ENCODE results near the gene SPTSSB. TPM values are rescaled to one million over a fixed set of nuclear protein-coding genes. Genes with fewer than 3 reads are reported as not detected.

The SPTSSB gene
- total RNA-seq, 1 donor from 2014 or later, result not detected

GRCh38 chr3:161369531-161369930 lies 1.8 kb downstream of the SPTSSB start:
- peaks cover 0 to 10% of the 10 kb centered on the region in 2 donors for H3K4me1 ChIP-seq
- DNase-seq (ENCODE audit: low spot score in 2 of 2), result no peak
- no peak overlapping the region for H3K4me3 ChIP-seq
- no peaks in the 10 kb centered on the region for H3K36me3 ChIP-seq
- no peaks in the 10 kb centered on the region for H3K9me3 ChIP-seq
- intact Hi-C loops (cut with DNase I), result no loop called here
- no peak overlapping the region for H3K27ac ChIP-seq
- no peak for TF ChIP-seq CTCF (IDR thresholded peaks at IDR 0.05)
- no peaks in the 10 kb centered on the region for H3K27me3 ChIP-seq

- no peak for TF ChIP-seq CTCF (IDR thresholded peaks at IDR 0.05)
- H3K4me3 ChIP-seq, result no peak overlapping the region
- no peaks in the 10 kb centered on the region for H3K27me3 ChIP-seq
- no peaks in the 10 kb centered on the region for H3K36me3 ChIP-seq
- no peaks in the 10 kb centered on the region for H3K4me1 ChIP-seq
- no peak overlapping the region for H3K27ac ChIP-seq
- H3K9me3 ChIP-seq, result no peaks in the 10 kb centered on the region
- DNase-seq (ENCODE audit: low spot score in 2 of 2), result no peak
- intact Hi-C loops (cut with DNase I), result no loop called here
Measured at GRCh38 chr3:161366094-161366493, 5.2 kb downstream of the SPTSSB start.

- intact Hi-C loops (cut with DNase I), result no loop called here
- no peaks in the 10 kb centered on the region for H3K4me1 ChIP-seq
- no peak for DNase-seq (ENCODE audit: low spot score in 2 of 2)
- H3K9me3 ChIP-seq, result no peaks in the 10 kb centered on the region
- no peak overlapping the region for H3K27ac ChIP-seq
- TF ChIP-seq CTCF (IDR thresholded peaks at IDR 0.05), result no peak
- H3K4me3 ChIP-seq, result no peak overlapping the region
- no peaks in the 10 kb centered on the region for H3K36me3 ChIP-seq
- no peaks in the 10 kb centered on the region for H3K27me3 ChIP-seq
Measured at GRCh38 chr3:161358488-161358887, 12.8 kb downstream of the SPTSSB start.

GRCh38 chr3:161356287-161356686 lies 15.0 kb downstream of the SPTSSB start:
- Histone ChIP-seq H3K27ac (no peak overlapping the region), H3K36me3 (no peaks in the 10 kb centered on the region), H3K4me3 (no peak overlapping the region), H3K27me3 (no peaks in the 10 kb centered on the region), H3K4me1 (no peaks in the 10 kb centered on the region), H3K9me3 (no peaks in the 10 kb centered on the region)
- no peak for TF ChIP-seq CTCF (IDR thresholded peaks at IDR 0.05)
- intact Hi-C loops (cut with DNase I), result no loop called here
- no peak for DNase-seq (ENCODE audit: low spot score in 2 of 2)

GRCh38 chr3:161355508-161355907 lies 15.8 kb downstream of the SPTSSB start:
- no peak for DNase-seq (ENCODE audit: low spot score in 2 of 2)
- Histone ChIP-seq H3K4me1 (no peaks in the 10 kb centered on the region), H3K9me3 (no peaks in the 10 kb centered on the region), H3K27me3 (no peaks in the 10 kb centered on the region), H3K27ac (no peak overlapping the region), H3K36me3 (no peaks in the 10 kb centered on the region), H3K4me3 (no peak overlapping the region)
- no peak for TF ChIP-seq CTCF (IDR thresholded peaks at IDR 0.05)
- intact Hi-C loops (cut with DNase I), result no loop called here

- Histone ChIP-seq H3K27me3 (no peaks in the 10 kb centered on the region), H3K27ac (no peak overlapping the region), H3K9me3 (no peaks in the 10 kb centered on the region), H3K4me1 (no peaks in the 10 kb centered on the region), H3K4me3 (no peak overlapping the region), H3K36me3 (no peaks in the 10 kb centered on the region)
- no peak for DNase-seq (ENCODE audit: low spot score in 2 of 2)
- intact Hi-C loops (cut with DNase I), result no loop called here
- TF ChIP-seq CTCF (IDR thresholded peaks at IDR 0.05), result no peak
Measured at GRCh38 chr3:161354554-161354953, 16.8 kb downstream of the SPTSSB start.

Measured in ascending aorta (tissue), 2 donors.